Activated T-helper 2 cell treated with anti-CD3 and anti-CD28 coated beads, Interferon-gamma antibody, Interleukin-2, Interleukin-4, amounts not matched to agents 10 μg/mL and 5 μg/mL and 100 μg/mL, durations not matched to agents 14 hours and 24 hours and 36 hours (primary cell): Measurements from ENCODE around the gene PDHA1. TPM values are rescaled to one million over a fixed set of nuclear protein-coding genes. Genes with fewer than 3 reads are reported as not detected.

Experiments used
- DNase-seq: peaks from one replicate; pipeline ENCODE4 v3.0.0; 2021; ENCODE audit warnings: low spot score
- H3K27ac Mint-ChIP-seq: one replicate; pipeline ENCODE4 v1.8.0; 2021; ENCODE audit warnings: mixed read lengths
- H3K27me3 Mint-ChIP-seq: one replicate; pipeline ENCODE4 v1.8.0; 2021; ENCODE audit warnings: low read depth, mixed read lengths
- H3K36me3 Mint-ChIP-seq: one replicate; pipeline ENCODE4 v1.8.0; 2021; ENCODE audit warnings: low read depth, mixed read lengths
- H3K4me1 Mint-ChIP-seq: one replicate; pipeline ENCODE4 v1.8.0; 2021; ENCODE audit warnings: low read depth, mixed read lengths
- H3K4me3 Mint-ChIP-seq: one replicate; pipeline ENCODE4 v1.8.0; 2021; ENCODE audit warnings: low read depth, mild to moderate bottlenecking, moderate library complexity, mixed read lengths
- H3K9me3 Mint-ChIP-seq: one replicate; pipeline ENCODE4 v1.8.0; 2021; ENCODE audit warnings: mixed read lengths
- intact Hi-C: fragments of 100-400 bp; cut with micrococcal nuclease; formaldehyde crosslinking; loops from one replicate; pipeline ENCODE4 v1.15.1; 2023
- total RNA-seq: library from RNA; stranded (reverse); gene quantifications from 2 replicates; pipeline ENCODE4 v1.2.3, GENCODE V29; 2022

The PDHA1 gene
- total RNA-seq, 1 donor from 2014 or later = 200 TPM

GRCh38 chrX:19354625-19355024, 10.9 kb downstream of the PDHA1 start:
- intact Hi-C loops = no loop called here
- H3K36me3 Mint-ChIP-seq = peaks cover 74% of the 10 kb centered on the region
- H3K9me3 Mint-ChIP-seq = no peaks in the 10 kb centered on the region
- no peak overlapping the region for H3K4me3 Mint-ChIP-seq
- H3K4me1 Mint-ChIP-seq = peaks cover 13% of the 10 kb centered on the region
- H3K27me3 Mint-ChIP-seq = no peaks in the 10 kb centered on the region
- no peak overlapping the region for H3K27ac Mint-ChIP-seq
- DNase-seq = no peak

- no peaks in the 10 kb centered on the region for H3K27me3 Mint-ChIP-seq
- peaks cover 50% of the 10 kb centered on the region for H3K36me3 Mint-ChIP-seq
- H3K4me3 Mint-ChIP-seq = no peak overlapping the region
- H3K27ac Mint-ChIP-seq = no peak overlapping the region
- no peaks in the 10 kb centered on the region for H3K4me1 Mint-ChIP-seq
- DNase-seq = no peak
- H3K9me3 Mint-ChIP-seq = no peaks in the 10 kb centered on the region
- intact Hi-C loops = no loop called here
These were observed 14.8 kb downstream of the PDHA1 start for GRCh38 chrX:19358521-19358920.

DNA sequence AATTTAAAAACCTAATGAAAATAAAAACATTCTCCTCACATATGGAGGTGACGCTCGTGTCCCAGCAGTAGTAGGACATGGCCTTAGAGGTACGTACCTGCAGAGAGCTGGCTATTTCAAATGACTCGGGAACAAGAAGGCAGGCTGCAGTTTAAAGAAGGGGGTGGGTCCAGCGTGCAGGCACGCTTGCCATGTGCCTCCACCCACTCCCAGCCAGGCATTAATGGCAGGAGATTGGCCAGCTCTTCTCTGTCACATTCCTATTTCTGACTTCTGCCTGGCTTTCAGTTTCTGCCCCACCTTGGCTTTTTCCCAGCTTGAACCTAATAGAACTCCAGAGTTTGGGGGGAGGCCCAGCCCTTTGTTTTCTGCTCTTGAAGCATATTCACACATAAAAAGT, 17.2 kb downstream of the PDHA1 start:
- Mint-ChIP-seq H3K27ac (no peak overlapping the region), H3K27me3 (no peaks in the 10 kb centered on the region), H3K9me3 (no peaks in the 10 kb centered on the region), H3K4me1 (no peaks in the 10 kb centered on the region), H3K4me3 (no peak overlapping the region), H3K36me3 (peaks cover 35% of the 10 kb centered on the region)
- intact Hi-C loops = no loop called here
- DNase-seq = no peak

DNA sequence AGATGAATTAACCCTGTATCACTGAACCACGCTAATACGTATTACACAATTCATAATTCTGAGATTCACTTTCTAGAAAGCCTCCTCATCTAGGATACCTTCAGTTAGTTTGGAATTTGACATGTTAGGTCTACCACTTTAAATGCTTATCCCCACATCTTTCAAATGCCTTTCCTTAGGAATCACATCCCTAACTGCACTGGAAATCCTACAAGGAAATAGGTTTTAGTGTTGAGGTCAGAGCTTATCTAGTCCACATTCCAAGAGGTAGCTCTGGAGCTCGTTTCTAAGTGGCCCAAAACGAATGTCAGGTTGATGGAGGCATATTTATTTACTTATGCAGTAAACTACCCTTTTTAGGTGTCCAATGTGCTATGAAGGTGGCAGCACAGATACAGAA, 18.0 kb downstream of the PDHA1 start:
- Mint-ChIP-seq H3K27me3 (no peaks in the 10 kb centered on the region), H3K4me1 (no peaks in the 10 kb centered on the region), H3K36me3 (peaks cover 32% of the 10 kb centered on the region), H3K27ac (no peak overlapping the region), H3K4me3 (no peak overlapping the region), H3K9me3 (no peaks in the 10 kb centered on the region)
- intact Hi-C loops = no loop called here
- DNase-seq = no peak

DNA sequence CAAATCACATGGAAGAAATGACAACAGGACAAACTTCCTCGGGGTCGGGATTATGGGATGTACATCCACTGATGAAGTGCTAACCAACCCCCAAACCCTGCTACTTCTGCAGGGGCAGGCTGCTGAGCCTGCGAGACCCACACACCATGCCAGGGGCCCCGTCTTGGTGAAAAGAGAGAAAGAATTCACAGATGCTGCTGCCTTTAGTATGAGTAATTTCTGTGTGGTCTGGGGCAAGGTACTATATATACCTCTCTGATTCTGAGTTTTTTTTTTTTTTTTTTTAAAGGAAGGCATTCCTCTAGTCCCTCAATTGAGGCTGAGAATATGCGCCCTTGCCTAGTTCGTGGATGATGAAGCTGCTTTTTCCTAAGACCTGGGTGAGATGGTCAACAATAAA, 24.8 kb downstream of the PDHA1 start:
- Mint-ChIP-seq H3K4me1 (peaks cover 5% of the 10 kb centered on the region), H3K36me3 (peaks cover 7% of the 10 kb centered on the region), H3K9me3 (no peaks in the 10 kb centered on the region), H3K27me3 (no peaks in the 10 kb centered on the region), H3K4me3 (no peak overlapping the region), H3K27ac (no peak overlapping the region)
- DNase-seq = no peak
- intact Hi-C loops = no loop called here

GRCh38 chrX:19370061-19370460, 26.3 kb downstream of the PDHA1 start:
- intact Hi-C loops = loop anchor here (5.0 kb wide), 1 partner anchor 162 kb away; no protein-coding TSS in a partner anchor
- H3K27me3 Mint-ChIP-seq = no peaks in the 10 kb centered on the region
- no peak overlapping the region for H3K4me3 Mint-ChIP-seq
- no peak overlapping the region for H3K27ac Mint-ChIP-seq
- H3K36me3 Mint-ChIP-seq = peaks cover 7% of the 10 kb centered on the region
- DNase-seq = no peak
- H3K4me1 Mint-ChIP-seq = peaks cover 5% of the 10 kb centered on the region
- no peaks in the 10 kb centered on the region for H3K9me3 Mint-ChIP-seq

GRCh38 chrX:19372170-19372546, 28.4 kb downstream of the PDHA1 start:
- peak; percentile 41 for DNase-seq
- H3K4me3 Mint-ChIP-seq = peak overlapping the region; percentile 62
- intact Hi-C loops = loop anchor here (1.0 to 5.0 kb wide), 2 partner anchors 160 to 695 kb away; no protein-coding TSS in a partner anchor
- no peaks in the 10 kb centered on the region for H3K27me3 Mint-ChIP-seq
- H3K9me3 Mint-ChIP-seq = no peaks in the 10 kb centered on the region
- H3K27ac Mint-ChIP-seq = no peak overlapping the region
- peaks cover under 1% of the 10 kb centered on the region for H3K36me3 Mint-ChIP-seq
- peaks cover 5% of the 10 kb centered on the region for H3K4me1 Mint-ChIP-seq

DNA sequence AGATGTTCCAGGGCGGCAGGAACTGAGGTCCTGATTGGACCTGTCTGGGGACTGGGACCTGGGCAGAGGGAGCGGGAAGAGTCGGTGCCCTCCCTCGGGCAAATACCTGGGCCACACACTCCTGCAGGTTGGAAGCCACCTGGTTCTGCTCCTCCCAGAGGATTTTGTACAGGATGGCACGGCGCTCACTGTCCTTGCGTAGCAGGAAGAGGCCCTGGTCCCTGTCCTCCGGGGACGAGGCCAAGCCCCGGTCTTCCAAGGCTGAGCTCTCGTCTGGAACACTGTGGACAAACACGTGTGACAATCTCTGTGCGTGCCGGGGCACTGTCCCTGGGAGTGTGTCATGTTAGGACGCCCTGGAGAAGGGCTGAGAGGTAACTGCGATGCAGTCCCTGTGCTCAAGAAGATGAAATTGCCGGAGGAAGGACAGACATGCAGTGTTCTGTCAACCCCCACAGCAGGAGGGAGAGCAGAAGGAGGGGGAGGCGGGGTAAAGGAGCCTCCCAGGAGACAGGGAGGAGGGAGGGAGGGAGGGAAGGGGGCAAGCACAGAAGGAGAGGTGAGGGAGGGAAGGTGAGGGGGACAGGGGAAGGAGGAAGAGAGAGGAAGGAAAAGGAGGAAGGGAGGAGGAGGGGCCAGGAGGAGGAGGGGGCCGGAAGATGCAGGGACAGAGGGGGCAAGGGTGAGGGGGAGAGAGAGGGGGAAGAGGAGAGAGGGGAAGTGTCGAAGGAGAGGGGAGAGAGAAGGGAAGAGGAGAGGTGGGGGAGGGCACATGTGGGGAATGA, 29.0 kb downstream of the PDHA1 start:
- intact Hi-C loops = loop anchor here (1.0 to 5.0 kb wide), 2 partner anchors 160 to 695 kb away; no protein-coding TSS in a partner anchor
- H3K9me3 Mint-ChIP-seq = no peaks in the 10 kb centered on the region
- DNase-seq = no peak
- H3K4me1 Mint-ChIP-seq = peaks cover 5% of the 10 kb centered on the region
- H3K27me3 Mint-ChIP-seq = no peaks in the 10 kb centered on the region
- H3K4me3 Mint-ChIP-seq = peak overlapping the region; percentile 62
- H3K27ac Mint-ChIP-seq = no peak overlapping the region
- H3K36me3 Mint-ChIP-seq = no peaks in the 10 kb centered on the region

GRCh38 chrX:19373351-19373891, 29.7 kb downstream of the PDHA1 start:
- intact Hi-C loops = loop anchor here (5.0 kb wide), 1 partner anchor 159 kb away; no protein-coding TSS in a partner anchor
- Mint-ChIP-seq H3K27ac (no peak overlapping the region), H3K27me3 (no peaks in the 10 kb centered on the region), H3K9me3 (no peaks in the 10 kb centered on the region), H3K4me3 (no peak overlapping the region), H3K4me1 (peaks cover 5% of the 10 kb centered on the region), H3K36me3 (no peaks in the 10 kb centered on the region)
- no peak for DNase-seq

DNA sequence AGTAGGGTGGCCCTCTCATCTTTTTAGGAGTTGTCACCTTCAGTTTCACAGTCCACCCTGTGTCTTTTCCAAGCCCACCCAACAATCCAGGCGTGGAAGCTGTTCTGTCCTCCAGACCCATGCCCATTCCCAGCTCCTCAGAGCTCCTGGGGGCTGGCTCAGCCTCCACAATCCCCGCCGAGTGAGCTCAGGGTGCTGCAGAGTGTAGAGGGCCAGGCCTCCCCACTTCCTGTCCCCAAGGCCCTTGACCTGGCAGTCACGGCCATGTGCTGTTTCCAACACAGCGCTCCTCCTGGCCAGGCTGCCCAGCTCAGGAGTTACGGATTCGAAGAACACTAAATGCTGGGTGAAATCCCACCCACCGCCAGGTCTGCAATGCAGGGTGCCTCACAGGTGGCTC, 31.8 kb downstream of the PDHA1 start:
- H3K27ac Mint-ChIP-seq = no peak overlapping the region
- DNase-seq = no peak
- no peaks in the 10 kb centered on the region for H3K27me3 Mint-ChIP-seq
- intact Hi-C loops = no loop called here
- no peaks in the 10 kb centered on the region for H3K36me3 Mint-ChIP-seq
- H3K4me3 Mint-ChIP-seq = no peak overlapping the region
- no peaks in the 10 kb centered on the region for H3K9me3 Mint-ChIP-seq
- H3K4me1 Mint-ChIP-seq = peaks cover 5% of the 10 kb centered on the region

GRCh38 chrX:19377799-19378198, 34.1 kb downstream of the PDHA1 start:
- no peaks in the 10 kb centered on the region for H3K27me3 Mint-ChIP-seq
- DNase-seq = no peak
- peaks cover under 1% of the 10 kb centered on the region for H3K4me1 Mint-ChIP-seq
- intact Hi-C loops = no loop called here
- H3K4me3 Mint-ChIP-seq = no peak overlapping the region
- H3K36me3 Mint-ChIP-seq = no peaks in the 10 kb centered on the region
- H3K27ac Mint-ChIP-seq = no peak overlapping the region
- no peaks in the 10 kb centered on the region for H3K9me3 Mint-ChIP-seq

GRCh38 chrX:19381326-19381725, 37.6 kb downstream of the PDHA1 start:
- no peak overlapping the region for H3K4me3 Mint-ChIP-seq

DNA sequence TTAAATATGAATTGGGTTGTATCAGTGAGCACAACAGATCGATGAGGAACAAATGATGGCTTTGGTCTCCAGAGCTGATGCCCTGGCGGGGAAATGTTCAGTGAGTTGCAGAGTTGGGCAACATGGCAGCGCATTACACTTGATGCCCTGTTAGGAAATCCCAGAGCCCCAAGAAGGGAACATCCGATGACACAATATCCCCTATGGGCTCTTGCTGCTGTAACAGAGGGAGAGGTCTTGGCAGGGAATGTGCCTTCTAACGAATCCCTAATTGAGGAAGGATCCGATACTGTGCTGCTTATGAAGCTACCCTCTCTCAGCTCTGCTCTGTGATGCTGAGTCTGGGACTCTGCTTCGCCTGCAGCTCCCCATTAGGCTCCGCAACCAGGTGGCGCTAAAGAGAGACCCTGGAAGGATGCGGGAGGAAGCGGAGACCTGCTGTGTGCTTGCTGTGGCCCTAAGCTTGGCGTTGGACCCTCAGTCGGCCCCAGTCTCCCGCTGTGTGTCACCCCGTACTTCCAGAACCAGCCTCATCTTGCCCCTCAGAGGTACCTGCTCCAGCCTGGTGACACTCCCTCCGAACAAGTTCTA, 38.9 kb downstream of the PDHA1 start:
- intact Hi-C loops = no loop called here
- no peak overlapping the region for H3K27ac Mint-ChIP-seq
- no peaks in the 10 kb centered on the region for H3K9me3 Mint-ChIP-seq
- H3K4me1 Mint-ChIP-seq = no peaks in the 10 kb centered on the region
- no peak overlapping the region for H3K4me3 Mint-ChIP-seq
- H3K36me3 Mint-ChIP-seq = no peaks in the 10 kb centered on the region
- DNase-seq = peak; percentile 28
- peaks cover 5% of the 10 kb centered on the region for H3K27me3 Mint-ChIP-seq

More at GRCh38 chrX:19381326-19381725, 37.6 kb downstream of the PDHA1 start:
- Mint-ChIP-seq H3K9me3 (no peaks in the 10 kb centered on the region), H3K36me3 (no peaks in the 10 kb centered on the region), H3K4me1 (no peaks in the 10 kb centered on the region), H3K27me3 (peaks cover 5% of the 10 kb centered on the region), H3K27ac (no peak overlapping the region)
- intact Hi-C loops = no loop called here
- DNase-seq = no peak
